GM12878 (cell line): ENCODE data around the gene RPAP3. TPM values are rescaled to one million over a fixed set of nuclear protein-coding genes. Genes with fewer than 3 reads are reported as not detected.
A peak's percentile ranks its signal among the peaks of the same experiment; 100 is the strongest.

ENCODE experiments used
- ATAC-seq: fragments of 200-7000 bp; cut with Tn5 transposase; 3 replicates; pipeline ENCODE4 v1.9.1; 2020; ENCODE audit warnings: mild to moderate bottlenecking, moderate library complexity
- BruUV-seq: library from RNA; stranded (reverse); fragments of 400-500 nt; replicated peaks from 2 replicates; lab custom pipeline; 2021; lab: Mats Ljungman, UMichigan
- CTCF ChIA-PET: fragments of 300-600 bp; sonication (Branson Sonifier 250); formaldehyde crosslinking; extraction: SDS; loops from one replicate; lab custom pipeline; 2021; ENCODE audit warnings: inconsistent platforms; lab: Yijun Ruan, JAX
- POLR2A ChIA-PET: fragments of 350-600 bp; formaldehyde crosslinking; extraction: SDS; loops from one replicate; lab custom pipeline; 2021; ENCODE audit warnings: inconsistent platforms; lab: Charles Lee
- RAD21 ChIA-PET: fragments of 300-600 bp; sonication (Branson Sonifier 250); formaldehyde crosslinking; loops from one replicate; lab custom pipeline; 2023; ENCODE audit warnings: antibody characterized with exemption; ENCODE audit not compliant: unreplicated experiment; lab: Charles Lee
- SMC1A ChIA-PET: fragments of 300-600 bp; sonication (Branson Sonifier 250); formaldehyde crosslinking; loops from one replicate; lab custom pipeline; 2023; ENCODE audit not compliant: unreplicated experiment, uncharacterized antibody; lab: Charles Lee
- DNase-seq: peaks from one replicate; pipeline ENCODE4 v3.0.0-alpha.2; 2011; ENCODE audit warnings: low read depth, low spot score
- FAIRE-seq: peaks from 3 replicates; lab custom pipeline; 2011; peaks lifted over from hg19 to GRCh38; lab: Jason Lieb, UNC
- H2AFZ ChIP-seq: 2 replicates; pipeline ENCODE4 v1.6.0; 2011; ENCODE audit warnings: low read depth, low read length, control low read depth; ENCODE audit not compliant: control insufficient read depth
- H3K27ac ChIP-seq: 2 replicates; pipeline ENCODE4 v1.5.1; 2011; ENCODE audit warnings: control low read depth; ENCODE audit not compliant: control insufficient read depth, insufficient read depth
- H3K27me3 ChIP-seq, 2 experiments: replicated peaks in 1 of 2; 2 replicates each; pipeline versions ENCODE4 v1.6.0 to v1.6.1; 2011; ENCODE audit warnings: low read length in 1 of 2; ENCODE audit not compliant: control insufficient read depth in 2 of 2, insufficient read depth in 2 of 2
- H3K36me3 ChIP-seq, 2 experiments: 2 replicates each; pipeline ENCODE4 v1.5.1; 2011; ENCODE audit warnings: low read length in 1 of 2; ENCODE audit not compliant: control insufficient read depth in 2 of 2, insufficient read depth in 2 of 2
- H3K4me1 ChIP-seq: 2 replicates; pipeline ENCODE4 v1.6.1; 2011; ENCODE audit warnings: mild to moderate bottlenecking, low read length, moderate library complexity, mixed read lengths; ENCODE audit not compliant: control insufficient read depth, insufficient read depth
- H3K4me2 ChIP-seq: 2 replicates; pipeline ENCODE4 v1.6.0; 2011; ENCODE audit warnings: control low read depth; ENCODE audit not compliant: control insufficient read depth, insufficient read depth
- H3K4me3 ChIP-seq: fragments of 200-600 bp; sonication (generic); 2 replicates; pipeline ENCODE4 v1.5.1; 2016
- H3K79me2 ChIP-seq: 2 replicates; pipeline ENCODE4 v1.6.0; 2011; ENCODE audit warnings: low read length; ENCODE audit not compliant: control insufficient read depth, insufficient read depth
- H3K9ac ChIP-seq: 2 replicates; pipeline ENCODE4 v1.8.0; 2011; ENCODE audit warnings: low read length, control low read depth, mixed read lengths; ENCODE audit not compliant: control insufficient read depth, insufficient read depth
- H3K9me3 ChIP-seq: replicated peaks from 3 replicates; pipeline ENCODE4 v1.5.1; 2011; ENCODE audit warnings: mild to moderate bottlenecking, low read length; ENCODE audit not compliant: control insufficient read depth, insufficient read depth
- H4K20me1 ChIP-seq: 2 replicates; pipeline ENCODE4 v1.6.0; 2011; ENCODE audit not compliant: control insufficient read depth, insufficient read depth
- CREM ChIP-seq: IDR thresholded peaks from 2 replicates; pipeline ENCODE4 v1.6.1; 2014; ENCODE audit warnings: antibody characterized with exemption, low read depth
- ETV6 ChIP-seq, 2 experiments: fragments of 450-650 bp in 1 of 2; IDR thresholded peaks in 1 of 2; conservative IDR thresholded peaks in 1 of 2; 2 replicates each; pipeline ENCODE4 v1.6.1; 2014; ENCODE audit warnings: antibody characterized with exemption in 1 of 2, borderline replicate concordance in 1 of 2, low read depth in 1 of 2, mild to moderate bottlenecking in 1 of 2, moderate library complexity in 1 of 2
- KAT2A ChIP-seq: conservative IDR thresholded peaks from 2 replicates; pipeline ENCODE4 v1.6.1; 2011; ENCODE audit warnings: low read depth, low read length; ENCODE audit not compliant: control insufficient read depth
- MAX ChIP-seq: IDR thresholded peaks from 2 replicates; pipeline ENCODE4 v1.6.1; 2012; ENCODE audit warnings: low read depth, low read length, improper control_type of control experiment
- MEF2A ChIP-seq: IDR thresholded peaks from 2 replicates; pipeline ENCODE4 v1.6.1; 2011; ENCODE audit warnings: low read depth, mild to moderate bottlenecking, low read length, moderate library complexity; ENCODE audit not compliant: insufficient read depth
- MTA2 ChIP-seq: fragments of 450-650 bp; IDR thresholded peaks from 2 replicates; pipeline ENCODE4 v1.6.1; 2016; ENCODE audit warnings: low read depth, mild to moderate bottlenecking, moderate library complexity
- NBN ChIP-seq: fragments of 450-650 bp; IDR thresholded peaks from 2 replicates; pipeline ENCODE4 v1.6.1; 2016
- NR2F1 ChIP-seq: fragments of 450-650 bp; conservative IDR thresholded peaks from 2 replicates; pipeline ENCODE4 v1.6.1; 2017; ENCODE audit warnings: mild to moderate bottlenecking
- TCF3 ChIP-seq: IDR thresholded peaks from 2 replicates; pipeline ENCODE4 v1.6.1; 2012; ENCODE audit warnings: low read depth, mild to moderate bottlenecking, low read length, borderline replicate concordance; ENCODE audit not compliant: insufficient read depth
- WRNIP1 ChIP-seq: IDR thresholded peaks from 2 replicates; pipeline ENCODE4 v1.6.1; 2011; ENCODE audit warnings: low read depth, low read length, improper control_type of control experiment, borderline replicate concordance
- WGBS: methylation state at CpG from one replicate; pipeline ENCODE4 v1.1.6; 2016; ENCODE audit warnings: low lambda C conversion rate; ENCODE audit not compliant: insufficient replicate concordance, insufficient coverage; ENCODE audit errors: missing lambda C conversion rate; 5-methylcytosine and 5-hydroxymethylcytosine counted together
- in situ Hi-C: fragments of 300-500 bp; cut with MboI; formaldehyde crosslinking; loops from 9 replicates; pipeline ENCODE4 v1.14.3; 2018; ENCODE audit warnings: mixed read lengths
- intact Hi-C: fragments of 100-400 bp; cut with micrococcal nuclease; formaldehyde crosslinking; loops from one replicate; pipeline ENCODE4 v1.14.2; 2022; ENCODE audit not compliant: unreplicated experiment
- polyA plus RNA-seq, 11 experiments: library from polyadenylated mRNA; depleted of rRNA in 4 of 11; unstranded in 6 of 11; stranded (reverse) in 5 of 11; fragments of >200 nt; fragmentation: Nextera tagmentation in 4 of 11; fragmentation: Illumina TruSeq in 1 of 11; extraction: Ambion mirVana in 4 of 11; extraction: Trizol in 1 of 11; gene quantifications; 1 replicate in 1 of 11; 2 replicates in 10 of 11; pipeline versions ENCODE4 v1.2.1 to v1.2.3, GENCODE V29; 2011 to 2016; ENCODE audit warnings: inconsistent platforms in 2 of 11, missing spikeins in 2 of 11, low read depth in 1 of 11
- total RNA-seq, 4 experiments: library from RNA; depleted of rRNA in 3 of 4; stranded (reverse); fragments of >200 nt in 3 of 4; fragmentation: Illumina TruSeq in 1 of 4; extraction: Trizol in 1 of 4; gene quantifications; 2 replicates each; pipeline versions ENCODE4 v1.2.1 to v1.2.3, GENCODE V29; 2013 to 2021
- TF ChIP-seq, protein P1 (sequence below): IDR thresholded peaks from 2 replicates; pipeline ENCODE4 v1.6.1; 2011; ENCODE audit warnings: low read depth, low read length, improper control_type of control experiment, borderline replicate concordance

RPAP3 gene
- total and polyA plus RNA-seq, 10 of the 15 experiments (the other 5 are each of a cell fraction or from before 2014, with no cell fraction given), result 14.1 to 50.6 (median 28.4) TPM

GRCh38 chr12:47698055-47698454, 7.8 kb downstream of the RPAP3 start:
- WGBS, result 28% methylated on average over 4 of the region's 4 CpGs
- peaks cover 5% of the 10 kb centered on the region for H3K79me2 ChIP-seq
- no peaks in the 10 kb centered on the region for H4K20me1 ChIP-seq
- ChIA-PET SMC1A (interaction anchor here (1.1 to 2.8 kb wide), 4 partner anchors 11 to 44 kb away, joined by 3 to 10 read pairs (median 6); no protein-coding TSS in a partner anchor), POLR2A (interaction anchor here (0.6 kb wide), 1 partner anchor 17 kb away, joined by 3 read pairs; no protein-coding TSS in a partner anchor), CTCF (interaction anchor here (0.6 to 2.9 kb wide), 15 partner anchors 9 to 666 kb away, joined by 3 to 16 read pairs (median 5); partner anchors contain the start of gene RAPGEF3), RAD21 (interaction anchor here (0.8 to 2.3 kb wide), 4 partner anchors 11 to 69 kb away, joined by 3 to 8 read pairs (median 4); no protein-coding TSS in a partner anchor)
- no peak overlapping the region for H3K4me3 ChIP-seq
- no peaks in the 10 kb centered on the region; the same call in 1 of the 2 replicates for H3K4me1 ChIP-seq
- TF ChIP-seq KAT2A, result no peak
- TF ChIP-seq ETV6 (conservative IDR thresholded peaks at IDR 0.05 in 1 of 2, IDR thresholded peaks at IDR 0.05 in 1 of 2; ENCODE audit: borderline replicate concordance in 1 of 2, low read depth in 1 of 2), result no peak
- TF ChIP-seq NBN, result no peak
- peak; percentile 42; the same call in 1 of the 2 replicates for TF ChIP-seq MEF2A
- TF ChIP-seq, protein P1, sequence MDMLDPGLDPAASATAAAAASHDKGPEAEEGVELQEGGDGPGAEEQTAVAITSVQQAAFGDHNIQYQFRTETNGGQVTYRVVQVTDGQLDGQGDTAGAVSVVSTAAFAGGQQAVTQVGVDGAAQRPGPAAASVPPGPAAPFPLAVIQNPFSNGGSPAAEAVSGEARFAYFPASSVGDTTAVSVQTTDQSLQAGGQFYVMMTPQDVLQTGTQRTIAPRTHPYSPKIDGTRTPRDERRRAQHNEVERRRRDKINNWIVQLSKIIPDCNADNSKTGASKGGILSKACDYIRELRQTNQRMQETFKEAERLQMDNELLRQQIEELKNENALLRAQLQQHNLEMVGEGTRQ, result no peak
- no peak for TF ChIP-seq WRNIP1
- TF ChIP-seq MAX, result no peak
- TF ChIP-seq TCF3, result no peak
- TF ChIP-seq MTA2, result peak; percentile 49; the same call in 1 of the 2 replicates
- TF ChIP-seq NR2F1, result no peak
- TF ChIP-seq CREM, result no peak
- DNase-seq (no peak), FAIRE-seq (no peak), ATAC-seq (peak; percentile 81)
- in situ Hi-C loops, result no loop called here
- H3K9me3 ChIP-seq, result no peaks in the 10 kb centered on the region
- no peak overlapping the region for H3K9ac ChIP-seq
- H3K4me2 ChIP-seq, result peak overlapping the region; percentile 22; the same call in 1 of the 2 replicates
- peaks cover 0 to 2% of the 10 kb centered on the region in 2 experiments; a peak in 1 of 4 replicates for H3K36me3 ChIP-seq
- intact Hi-C loops, result no loop called here
- no peaks in the 10 kb centered on the region for H3K27me3 ChIP-seq
- H3K27ac ChIP-seq, result no peak overlapping the region
- no TSS peak for BruUV-seq
- no peak overlapping the region for H2AFZ ChIP-seq
